Lower lobe of right lung (tissue), 2 donors: Measurements from ENCODE around the gene DEPDC1B. TPM values are rescaled to one million over a fixed set of nuclear protein-coding genes. Genes with fewer than 3 reads are reported as not detected.
"Not testable (repeated sequence)": the region's sequence is repeated elsewhere in the genome, so short reads cannot be mapped to it uniquely, and the experiment has no call there.

ENCODE experiments used
- ATAC-seq, 2 donors: fragments of 200-7000 bp; cut with Tn5 transposase; one replicate each; pipeline ENCODE4 v1.9.1; 2020 to 2022; ENCODE audit warnings: mild to moderate bottlenecking in 2 of 2, moderate library complexity in 2 of 2
- DNase-seq: peaks from one replicate; pipeline ENCODE4 v3.0.0-alpha.2; 2020
- H3K27ac ChIP-seq: fragments of 200-600 bp; one replicate; pipeline ENCODE4 v1.8.0; 2022
- H3K27me3 ChIP-seq: fragments of 200-600 bp; one replicate; pipeline ENCODE4 v1.8.0; 2022; ENCODE audit warnings: low read depth
- H3K36me3 ChIP-seq: fragments of 200-600 bp; one replicate; pipeline ENCODE4 v1.8.0; 2022; ENCODE audit warnings: mild to moderate bottlenecking
- H3K4me1 ChIP-seq: fragments of 200-600 bp; one replicate; pipeline ENCODE4 v1.8.0; 2022
- H3K4me3 ChIP-seq: fragments of 200-600 bp; one replicate; pipeline ENCODE4 v1.8.0; 2022; ENCODE audit warnings: mild to moderate bottlenecking
- H3K9me3 ChIP-seq: fragments of 200-600 bp; one replicate; pipeline ENCODE4 v1.8.0; 2022
- intact Hi-C: fragments of 100-400 bp; cut with DNase I; formaldehyde crosslinking; loops from one replicate; pipeline ENCODE4 v1.11.0; 2022
- total RNA-seq: library from RNA; stranded (reverse); fragmentation: NEBNext Ultra II Directional; extraction: Animal tissue kit (Norgen Biotek cat#: 25700); gene quantifications from one replicate; pipeline ENCODE4 v1.2.1, GENCODE V29; 2021
- TF ChIP-seq, protein P1 (sequence below): fragments of 200-600 bp; IDR thresholded peaks from one replicate; pipeline ENCODE4 v1.8.0; 2022; ENCODE audit warnings: antibody characterized with exemption, mild to moderate bottlenecking
- donor health status: DM: no; HTN: yes; CAD: no; lungs with severe emphysema.

The DEPDC1B gene
- total RNA-seq, 1 donor from 2014 or later: 0.30 TPM

DNA sequence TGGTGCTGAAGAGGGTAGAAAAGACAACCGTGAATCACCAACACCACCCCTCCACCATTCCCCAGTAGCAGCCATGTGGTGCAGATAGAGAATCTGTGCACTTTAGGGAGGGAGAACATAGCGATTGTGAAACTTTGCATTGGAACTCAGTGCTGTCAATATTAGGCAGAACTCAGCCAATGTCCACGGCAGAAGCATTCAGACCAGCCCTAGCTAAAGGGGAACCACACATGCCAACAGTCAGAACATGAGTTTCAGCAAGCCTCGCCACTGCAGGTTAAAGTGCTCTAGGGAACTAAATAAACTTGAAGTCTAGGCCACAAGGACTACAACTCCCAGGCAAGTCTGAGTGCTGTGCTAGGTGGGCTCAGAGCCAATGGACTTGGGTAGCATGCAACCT, 38.5 kb upstream of the DEPDC1B start:
- TF ChIP-seq, protein P1, sequence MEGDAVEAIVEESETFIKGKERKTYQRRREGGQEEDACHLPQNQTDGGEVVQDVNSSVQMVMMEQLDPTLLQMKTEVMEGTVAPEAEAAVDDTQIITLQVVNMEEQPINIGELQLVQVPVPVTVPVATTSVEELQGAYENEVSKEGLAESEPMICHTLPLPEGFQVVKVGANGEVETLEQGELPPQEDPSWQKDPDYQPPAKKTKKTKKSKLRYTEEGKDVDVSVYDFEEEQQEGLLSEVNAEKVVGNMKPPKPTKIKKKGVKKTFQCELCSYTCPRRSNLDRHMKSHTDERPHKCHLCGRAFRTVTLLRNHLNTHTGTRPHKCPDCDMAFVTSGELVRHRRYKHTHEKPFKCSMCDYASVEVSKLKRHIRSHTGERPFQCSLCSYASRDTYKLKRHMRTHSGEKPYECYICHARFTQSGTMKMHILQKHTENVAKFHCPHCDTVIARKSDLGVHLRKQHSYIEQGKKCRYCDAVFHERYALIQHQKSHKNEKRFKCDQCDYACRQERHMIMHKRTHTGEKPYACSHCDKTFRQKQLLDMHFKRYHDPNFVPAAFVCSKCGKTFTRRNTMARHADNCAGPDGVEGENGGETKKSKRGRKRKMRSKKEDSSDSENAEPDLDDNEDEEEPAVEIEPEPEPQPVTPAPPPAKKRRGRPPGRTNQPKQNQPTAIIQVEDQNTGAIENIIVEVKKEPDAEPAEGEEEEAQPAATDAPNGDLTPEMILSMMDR: no peak
- Histone ChIP-seq H3K9me3 (no peaks in the 10 kb centered on the region), H3K4me3 (no peak overlapping the region), H3K4me1 (no peaks in the 10 kb centered on the region), H3K27me3 (no peaks in the 10 kb centered on the region), H3K27ac (no peak overlapping the region), H3K36me3 (no peaks in the 10 kb centered on the region)
- no peak for ATAC-seq
- intact Hi-C loops: no loop called here
- DNase-seq: no peak

DNA sequence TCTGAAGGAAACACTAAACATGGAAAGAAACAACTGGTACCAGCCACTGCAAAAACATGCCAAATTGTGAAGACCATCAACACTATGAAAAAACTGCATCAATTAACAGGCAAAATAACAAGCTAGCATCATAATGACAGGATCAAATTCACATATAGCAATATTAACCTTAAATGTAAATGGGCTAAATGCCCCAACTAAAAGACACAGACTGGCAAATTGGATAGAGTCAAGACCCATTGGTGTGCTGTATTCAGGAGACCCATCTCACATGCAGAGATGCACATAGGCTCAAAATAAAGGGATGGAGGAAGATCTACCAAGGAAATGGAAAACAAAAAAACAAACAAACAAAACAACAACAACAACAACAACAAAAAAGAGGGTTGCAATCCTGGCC, 30.9 kb upstream of the DEPDC1B start:
- intact Hi-C loops, ATAC-seq: not testable (repeated sequence)

DNA sequence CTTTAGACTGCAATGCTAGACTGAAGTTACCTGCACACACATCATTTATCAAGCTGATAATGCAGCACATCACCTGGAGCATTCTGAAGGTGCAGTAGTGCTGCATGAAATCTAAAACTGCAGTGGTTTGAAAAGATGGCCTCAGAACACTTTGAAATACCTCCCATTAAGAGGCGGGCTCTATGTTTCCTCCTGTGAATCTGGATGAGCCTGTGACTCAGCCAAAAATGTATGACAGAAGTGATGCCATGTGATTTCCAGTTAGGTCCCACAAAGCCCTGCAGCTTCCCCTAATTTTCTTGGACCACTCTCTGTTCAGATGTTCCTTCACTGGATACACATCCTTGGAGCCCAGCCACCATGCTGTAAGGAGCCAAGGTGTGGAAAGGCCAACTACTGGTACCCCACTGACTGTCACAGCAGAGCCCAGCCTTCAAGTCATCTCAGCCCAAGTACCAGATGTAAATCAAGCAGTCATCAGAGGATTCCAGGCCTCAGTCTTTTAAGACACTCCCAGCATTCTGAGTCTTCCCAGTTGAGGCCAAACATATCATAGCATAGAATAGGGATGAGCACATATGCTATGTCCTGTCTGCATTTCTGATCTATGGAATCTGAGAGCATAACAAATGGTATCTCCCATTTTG, 27.2 kb upstream of the DEPDC1B start:
- H3K4me3 ChIP-seq: no peak overlapping the region
- ATAC-seq: no peak
- TF ChIP-seq, protein P1: no peak
- DNase-seq: no peak
- no peaks in the 10 kb centered on the region for H3K36me3 ChIP-seq
- intact Hi-C loops: no loop called here
- no peaks in the 10 kb centered on the region for H3K4me1 ChIP-seq
- H3K27ac ChIP-seq: no peak overlapping the region
- H3K27me3 ChIP-seq: no peaks in the 10 kb centered on the region
- no peaks in the 10 kb centered on the region for H3K9me3 ChIP-seq

More for the DNA sequence above, 30.9 kb upstream of the DEPDC1B start:
- not testable (repeated sequence) for H3K4me3 ChIP-seq, DNase-seq, H3K4me1 ChIP-seq, H3K27me3 ChIP-seq, H3K36me3 ChIP-seq, H3K9me3 ChIP-seq, H3K27ac ChIP-seq

DNA sequence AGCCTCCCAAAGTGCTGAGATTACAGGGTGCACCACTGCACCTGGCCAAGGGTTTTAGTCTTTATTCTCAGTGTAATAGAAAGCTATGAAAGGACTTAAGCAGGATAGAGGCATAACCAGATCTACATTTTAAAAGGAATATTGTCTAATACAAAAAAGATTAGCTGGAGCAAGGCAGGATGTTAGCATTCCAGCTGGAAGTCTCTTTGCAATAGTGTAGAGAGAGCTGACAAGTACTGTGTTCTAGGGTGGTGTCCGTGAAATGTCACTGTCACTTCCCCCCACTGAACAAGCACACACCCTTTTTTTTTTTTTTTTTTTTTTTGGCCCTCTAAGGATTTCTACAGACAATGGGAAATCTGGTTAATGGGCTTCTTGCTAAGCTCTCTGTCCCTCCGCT, 24.2 kb upstream of the DEPDC1B start:
- no peak overlapping the region for H3K4me3 ChIP-seq
- TF ChIP-seq, protein P1: no peak
- no peak overlapping the region for H3K27ac ChIP-seq
- intact Hi-C loops: no loop called here
- no peaks in the 10 kb centered on the region for H3K9me3 ChIP-seq
- no peak for DNase-seq
- ATAC-seq: no peak
- H3K27me3 ChIP-seq: no peaks in the 10 kb centered on the region
- no peaks in the 10 kb centered on the region for H3K4me1 ChIP-seq
- no peaks in the 10 kb centered on the region for H3K36me3 ChIP-seq

DNA sequence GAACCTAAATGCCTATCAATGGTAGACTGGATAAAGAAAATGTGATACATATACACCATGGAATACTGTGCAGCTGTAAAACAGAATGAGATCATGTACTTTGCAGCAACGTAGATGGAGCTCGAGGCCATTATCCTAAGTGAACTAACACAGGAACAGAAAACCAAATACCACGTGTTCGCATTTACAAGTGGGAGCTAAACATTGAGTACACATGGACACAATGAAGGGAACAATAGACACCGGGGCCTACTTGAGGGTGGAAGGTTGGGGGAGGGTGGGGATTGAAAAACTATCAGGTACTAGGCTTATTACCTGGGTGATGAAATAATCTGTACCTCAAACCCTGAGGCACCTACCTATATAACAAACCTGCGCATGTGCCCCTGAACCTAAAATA, 22.4 kb upstream of the DEPDC1B start:
- Histone ChIP-seq H3K27me3 (no peaks in the 10 kb centered on the region), H3K4me3 (no peak overlapping the region), H3K36me3 (no peaks in the 10 kb centered on the region), H3K27ac (no peak overlapping the region), H3K4me1 (no peaks in the 10 kb centered on the region), H3K9me3 (no peaks in the 10 kb centered on the region)
- TF ChIP-seq, protein P1: no peak
- ATAC-seq (no peak), DNase-seq (no peak)
- intact Hi-C loops: no loop called here

DNA sequence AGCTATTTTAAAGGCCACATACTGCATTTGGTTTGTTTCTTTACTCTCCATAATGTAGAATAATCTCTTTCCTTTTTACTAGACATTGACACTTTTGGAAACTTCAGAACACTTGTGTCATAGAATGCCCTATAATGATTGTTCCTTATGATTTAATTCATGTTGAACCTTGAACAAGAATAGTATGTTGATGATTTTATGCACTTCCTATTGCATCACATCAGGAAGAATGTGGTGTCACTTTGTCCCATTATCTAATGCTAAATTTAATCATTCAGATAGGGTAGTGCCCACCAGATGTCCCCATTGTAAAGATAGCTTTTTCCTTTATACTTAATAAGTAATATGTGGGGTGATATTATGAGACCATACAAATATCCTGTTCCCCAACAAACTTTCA, 19.4 kb upstream of the DEPDC1B start:
- no peaks in the 10 kb centered on the region for H3K9me3 ChIP-seq
- H3K4me1 ChIP-seq: no peaks in the 10 kb centered on the region
- no peak overlapping the region for H3K4me3 ChIP-seq
- ATAC-seq (no peak), DNase-seq (no peak)
- H3K36me3 ChIP-seq: no peaks in the 10 kb centered on the region
- no peak overlapping the region for H3K27ac ChIP-seq
- no peaks in the 10 kb centered on the region for H3K27me3 ChIP-seq
- TF ChIP-seq, protein P1: no peak
- intact Hi-C loops: no loop called here
